HEK293 (cell line): Measurements from ENCODE around the gene IMMP1L.
"Not testable (repeated sequence)": the region's sequence is repeated elsewhere in the genome, so short reads cannot be mapped to it uniquely, and the experiment has no call there.

ENCODE experiments used
- CTCF ChIA-PET: fragments of 350-600 bp; formaldehyde crosslinking; extraction: SDS; loops from one replicate; lab custom pipeline; 2021; ENCODE audit warnings: antibody characterized with exemption; lab: Yijun Ruan, JAX
- POLR2A ChIA-PET: fragments of 300-600 bp; formaldehyde crosslinking; extraction: SDS; loops from one replicate; lab custom pipeline; 2020; ENCODE audit warnings: antibody characterized with exemption, inconsistent platforms; lab: Yijun Ruan, JAX
- H3K27ac ChIP-seq: fragments of 200-500 bp; sonication (Bioruptor generic); 2 replicates; pipeline ENCODE4 v1.5.1; 2014; ENCODE audit warnings: low read depth, low read length, control low read depth, inconsistent platforms; ENCODE audit errors: extremely low read depth
- H3K36me3 ChIP-seq, 2 experiments: fragments of 200-500 bp in 1 of 2; sonication (Bioruptor generic) in 1 of 2; 1 replicate in 1 of 2; 2 replicates in 1 of 2; pipeline ENCODE4 v1.5.1; 2014 to 2017; ENCODE audit warnings: inconsistent platforms in 2 of 2, low read length in 2 of 2; ENCODE audit not compliant: control insufficient read depth in 2 of 2, insufficient read depth in 1 of 2
- H3K4me1 ChIP-seq: fragments of 200-500 bp; sonication (Bioruptor generic); 2 replicates; pipeline ENCODE4 v1.5.1; 2014; ENCODE audit warnings: mild to moderate bottlenecking, low read length, inconsistent platforms; ENCODE audit not compliant: control insufficient read depth, insufficient read depth
- H3K4me3 ChIP-seq: 2 replicates; pipeline ENCODE4 v1.5.1; 2011; ENCODE audit warnings: low read depth, mild to moderate bottlenecking, control low read depth, low read length, moderate library complexity
- H3K9me3 ChIP-seq: fragments of 200-500 bp; sonication (Bioruptor generic); 2 replicates; pipeline ENCODE4 v1.5.1; 2014; ENCODE audit warnings: low read depth, low read length, inconsistent platforms; ENCODE audit not compliant: control insufficient read depth, insufficient read depth
- GFI1B ChIP-seq: fragments of 450-650 bp; formaldehyde crosslinking; IDR thresholded peaks from 2 replicates; pipeline ENCODE4 v1.5.1; 2016; ENCODE audit warnings: missing biosample characterization, missing genetic modification characterization
- IKZF3 ChIP-seq: fragments of 450-650 bp; IDR thresholded peaks from 2 replicates; pipeline ENCODE4 v1.5.0; 2018; ENCODE audit warnings: missing biosample characterization, mild to moderate bottlenecking, missing genetic modification characterization, moderate library complexity
- SCRT1 ChIP-seq: fragments of 450-650 bp; formaldehyde crosslinking; IDR thresholded peaks from 2 replicates; pipeline ENCODE4 v1.5.1; 2016; ENCODE audit warnings: missing biosample characterization, missing genetic modification characterization, borderline replicate concordance
- SP3 ChIP-seq: fragments of 450-650 bp; formaldehyde crosslinking; IDR thresholded peaks from 2 replicates; pipeline ENCODE4 v1.5.1; 2016; ENCODE audit warnings: missing biosample characterization, missing genetic modification characterization
- SP7 ChIP-seq: fragments of 450-650 bp; formaldehyde crosslinking; IDR thresholded peaks from 2 replicates; pipeline ENCODE4 v1.5.1; 2016; ENCODE audit warnings: missing biosample characterization, missing genetic modification characterization
- ZNF10 ChIP-seq: fragments of 450-650 bp; formaldehyde crosslinking; IDR thresholded peaks from 2 replicates; pipeline ENCODE4 v1.5.1; 2017; ENCODE audit warnings: missing biosample characterization, missing genetic modification characterization
- ZNF132 ChIP-seq: fragments of 450-650 bp; formaldehyde crosslinking; IDR thresholded peaks from 2 replicates; pipeline ENCODE4 v1.5.1; 2017; ENCODE audit warnings: missing biosample characterization, missing genetic modification characterization, borderline replicate concordance
- ZNF133 ChIP-seq: fragments of 450-650 bp; formaldehyde crosslinking; IDR thresholded peaks from 2 replicates; pipeline ENCODE4 v1.5.1; 2016; ENCODE audit warnings: missing biosample characterization, missing genetic modification characterization
- ZNF140 ChIP-seq: fragments of 450-650 bp; formaldehyde crosslinking; IDR thresholded peaks from 2 replicates; pipeline ENCODE4 v1.5.1; 2016; ENCODE audit warnings: missing biosample characterization, missing genetic modification characterization
- ZNF155 ChIP-seq: fragments of 450-650 bp; formaldehyde crosslinking; IDR thresholded peaks from 2 replicates; pipeline ENCODE4 v1.5.1; 2016; ENCODE audit warnings: missing biosample characterization, missing genetic modification characterization
- ZNF174 ChIP-seq: fragments of 450-650 bp; formaldehyde crosslinking; IDR thresholded peaks from 2 replicates; pipeline ENCODE4 v1.5.0; 2017; ENCODE audit warnings: missing biosample characterization, mild to moderate bottlenecking, missing genetic modification characterization
- ZNF23 ChIP-seq: fragments of 450-650 bp; formaldehyde crosslinking; IDR thresholded peaks from 2 replicates; pipeline ENCODE4 v1.5.1; 2016; ENCODE audit warnings: missing biosample characterization, missing genetic modification characterization, borderline replicate concordance
- ZNF341 ChIP-seq: fragments of 450-650 bp; formaldehyde crosslinking; IDR thresholded peaks from 2 replicates; pipeline ENCODE4; 2016; ENCODE audit warnings: low read depth, missing biosample characterization, missing genetic modification characterization
- ZNF398 ChIP-seq: fragments of 450-650 bp; formaldehyde crosslinking; IDR thresholded peaks from 2 replicates; pipeline ENCODE4 v1.5.1; 2017; ENCODE audit warnings: missing biosample characterization, missing genetic modification characterization
- ZNF426 ChIP-seq: fragments of 450-650 bp; formaldehyde crosslinking; IDR thresholded peaks from 2 replicates; pipeline ENCODE4 v1.5.1; 2017; ENCODE audit warnings: missing biosample characterization, missing genetic modification characterization, mild to moderate bottlenecking, inconsistent platforms, moderate library complexity
- ZNF558 ChIP-seq: fragments of 450-650 bp; formaldehyde crosslinking; IDR thresholded peaks from 2 replicates; pipeline ENCODE4 v1.5.1; 2016; ENCODE audit warnings: missing biosample characterization, missing genetic modification characterization
- ZNF654 ChIP-seq: fragments of 450-650 bp; formaldehyde crosslinking; IDR thresholded peaks from 2 replicates; pipeline ENCODE4 v1.5.1; 2016; ENCODE audit warnings: low read depth, missing biosample characterization, missing genetic modification characterization
- ZNF660 ChIP-seq: fragments of 450-650 bp; IDR thresholded peaks from 2 replicates; pipeline ENCODE4 v1.5.1; 2018; ENCODE audit warnings: missing biosample characterization, mild to moderate bottlenecking, missing genetic modification characterization
- ZNF704 ChIP-seq: fragments of 450-650 bp; formaldehyde crosslinking; IDR thresholded peaks from 2 replicates; pipeline ENCODE4 v1.5.1; 2016; ENCODE audit warnings: missing biosample characterization, missing genetic modification characterization
- ZNF777 ChIP-seq: fragments of 450-650 bp; formaldehyde crosslinking; IDR thresholded peaks from 2 replicates; pipeline ENCODE4 v1.5.1; 2017; ENCODE audit warnings: missing biosample characterization, missing genetic modification characterization, borderline replicate concordance
- TF ChIP-seq, protein P1 (sequence below): fragments of 450-650 bp; formaldehyde crosslinking; IDR thresholded peaks from 2 replicates; pipeline ENCODE4 v1.5.1; 2016; ENCODE audit warnings: missing biosample characterization, missing genetic modification characterization, borderline replicate concordance
- TF ChIP-seq, protein P2 (sequence below): fragments of 450-650 bp; formaldehyde crosslinking; IDR thresholded peaks from 2 replicates; pipeline ENCODE4 v1.5.1; 2016; ENCODE audit warnings: missing biosample characterization, missing genetic modification characterization, borderline replicate concordance
- TF ChIP-seq, protein P3 (sequence below): fragments of 450-650 bp; formaldehyde crosslinking; IDR thresholded peaks from 2 replicates; pipeline ENCODE4 v1.5.1; 2016; ENCODE audit warnings: missing biosample characterization, missing genetic modification characterization, low read depth

The IMMP1L gene

GRCh38 chr11:31499576-31500178, 9.7 kb downstream of the IMMP1L start (continued):
- TF ChIP-seq, protein P1, sequence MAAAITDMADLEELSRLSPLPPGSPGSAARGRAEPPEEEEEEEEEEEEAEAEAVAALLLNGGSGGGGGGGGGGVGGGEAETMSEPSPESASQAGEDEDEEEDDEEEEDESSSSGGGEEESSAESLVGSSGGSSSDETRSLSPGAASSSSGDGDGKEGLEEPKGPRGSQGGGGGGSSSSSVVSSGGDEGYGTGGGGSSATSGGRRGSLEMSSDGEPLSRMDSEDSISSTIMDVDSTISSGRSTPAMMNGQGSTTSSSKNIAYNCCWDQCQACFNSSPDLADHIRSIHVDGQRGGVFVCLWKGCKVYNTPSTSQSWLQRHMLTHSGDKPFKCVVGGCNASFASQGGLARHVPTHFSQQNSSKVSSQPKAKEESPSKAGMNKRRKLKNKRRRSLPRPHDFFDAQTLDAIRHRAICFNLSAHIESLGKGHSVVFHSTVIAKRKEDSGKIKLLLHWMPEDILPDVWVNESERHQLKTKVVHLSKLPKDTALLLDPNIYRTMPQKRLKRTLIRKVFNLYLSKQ (tag by site-specific recombination): no peak
- TF ChIP-seq ZNF140 (tag by site-specific recombination) (peak; percentile 64; the same call in 1 of the 2 replicates), ZNF558 (peak; percentile 80), ZNF426 (tag by site-specific recombination) (peak; percentile 89), ZNF654 (tag by site-specific recombination) (peak; percentile 39; the same call in 1 of the 2 replicates), SP3 (peak; percentile 15; the same call in 1 of the 2 replicates), ZNF132 (tag by site-specific recombination) (no peak), ZNF23 (tag by site-specific recombination) (no peak), GFI1B (tag by site-specific recombination) (0 out of 2 replicates have a peak, but pooled peaks have one; percentile 38), ZNF777 (tag by site-specific recombination) (no peak)
- TF ChIP-seq, protein P2, sequence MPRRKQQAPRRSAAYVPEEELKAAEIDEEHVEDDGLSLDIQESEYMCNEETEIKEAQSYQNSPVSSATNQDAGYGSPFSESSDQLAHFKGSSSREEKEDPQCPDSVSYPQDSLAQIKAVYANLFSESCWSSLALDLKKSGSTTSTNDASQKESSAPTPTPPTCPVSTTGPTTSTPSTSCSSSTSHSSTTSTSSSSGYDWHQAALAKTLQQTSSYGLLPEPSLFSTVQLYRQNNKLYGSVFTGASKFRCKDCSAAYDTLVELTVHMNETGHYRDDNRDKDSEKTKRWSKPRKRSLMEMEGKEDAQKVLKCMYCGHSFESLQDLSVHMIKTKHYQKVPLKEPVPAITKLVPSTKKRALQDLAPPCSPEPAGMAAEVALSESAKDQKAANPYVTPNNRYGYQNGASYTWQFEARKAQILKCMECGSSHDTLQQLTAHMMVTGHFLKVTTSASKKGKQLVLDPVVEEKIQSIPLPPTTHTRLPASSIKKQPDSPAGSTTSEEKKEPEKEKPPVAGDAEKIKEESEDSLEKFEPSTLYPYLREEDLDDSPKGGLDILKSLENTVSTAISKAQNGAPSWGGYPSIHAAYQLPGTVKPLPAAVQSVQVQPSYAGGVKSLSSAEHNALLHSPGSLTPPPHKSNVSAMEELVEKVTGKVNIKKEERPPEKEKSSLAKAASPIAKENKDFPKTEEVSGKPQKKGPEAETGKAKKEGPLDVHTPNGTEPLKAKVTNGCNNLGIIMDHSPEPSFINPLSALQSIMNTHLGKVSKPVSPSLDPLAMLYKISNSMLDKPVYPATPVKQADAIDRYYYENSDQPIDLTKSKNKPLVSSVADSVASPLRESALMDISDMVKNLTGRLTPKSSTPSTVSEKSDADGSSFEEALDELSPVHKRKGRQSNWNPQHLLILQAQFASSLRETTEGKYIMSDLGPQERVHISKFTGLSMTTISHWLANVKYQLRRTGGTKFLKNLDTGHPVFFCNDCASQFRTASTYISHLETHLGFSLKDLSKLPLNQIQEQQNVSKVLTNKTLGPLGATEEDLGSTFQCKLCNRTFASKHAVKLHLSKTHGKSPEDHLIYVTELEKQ (tag by site-specific recombination): no peak

- 0 out of 2 replicates have a peak, but pooled peaks have one; percentile 5 for TF ChIP-seq ZNF133 (tag by site-specific recombination)
- TF ChIP-seq, all 188 proteins: peak for 1; not testable (repeated sequence) for 187
- POLR2A ChIA-PET, H3K4me1 ChIP-seq, CTCF ChIA-PET, H3K9me3 ChIP-seq, H3K4me3 ChIP-seq, H3K27ac ChIP-seq: not testable (repeated sequence)
- H3K36me3 ChIP-seq: peaks cover 0 to 10% of the 10 kb centered on the region in 2 experiments; a peak in 2 of 3 replicates
These were observed 15.7 kb downstream of the IMMP1L start for GRCh38 chr11:31493762-31494161.

DNA sequence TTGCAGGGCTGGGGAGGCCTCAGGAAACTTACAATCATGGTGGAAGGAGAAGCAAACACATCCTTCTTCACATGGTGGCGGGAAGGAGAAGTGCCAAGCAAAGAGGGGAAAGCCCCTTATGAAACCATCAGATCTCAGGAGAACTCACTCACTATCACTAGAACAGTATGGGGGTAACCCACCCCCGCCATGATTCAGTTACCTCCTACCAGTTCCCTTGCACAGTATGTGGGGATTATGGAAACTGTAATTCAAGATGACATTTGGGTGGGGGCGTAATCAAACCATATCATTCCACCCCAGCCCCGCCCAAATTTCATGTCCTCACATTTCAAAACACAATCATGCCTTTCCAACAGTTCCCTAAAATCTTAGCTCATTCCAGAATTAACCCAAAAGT, 16.2 kb downstream of the IMMP1L start:
- Histone ChIP-seq H3K27ac (no peak overlapping the region), H3K4me1 (no peaks in the 10 kb centered on the region), H3K9me3 (no peaks in the 10 kb centered on the region), H3K36me3 (peaks cover 0 to 10% of the 10 kb centered on the region in 2 experiments; a peak in 2 of 3 replicates), H3K4me3 (no peak overlapping the region)
- POLR2A ChIA-PET: no interaction called here
- CTCF ChIA-PET: interaction anchor here (0.5 kb wide), 1 partner anchor 96 kb away, joined by 4 read pairs; no protein-coding TSS in a partner anchor
- TF ChIP-seq ZNF660 (tag by site-specific recombination) (no peak), ZNF704 (tag by site-specific recombination) (no peak), ZNF155 (tag by site-specific recombination) (no peak), SP7 (tag by site-specific recombination) (no peak), IKZF3 (tag by site-specific recombination) (no peak), ZNF10 (tag by site-specific recombination) (no peak), ZNF398 (tag by site-specific recombination) (no peak), SCRT1 (tag by site-specific recombination) (no peak), ZNF341 (tag by site-specific recombination) (no peak), ZNF174 (tag by site-specific recombination) (no peak)
- TF ChIP-seq, protein P3, sequence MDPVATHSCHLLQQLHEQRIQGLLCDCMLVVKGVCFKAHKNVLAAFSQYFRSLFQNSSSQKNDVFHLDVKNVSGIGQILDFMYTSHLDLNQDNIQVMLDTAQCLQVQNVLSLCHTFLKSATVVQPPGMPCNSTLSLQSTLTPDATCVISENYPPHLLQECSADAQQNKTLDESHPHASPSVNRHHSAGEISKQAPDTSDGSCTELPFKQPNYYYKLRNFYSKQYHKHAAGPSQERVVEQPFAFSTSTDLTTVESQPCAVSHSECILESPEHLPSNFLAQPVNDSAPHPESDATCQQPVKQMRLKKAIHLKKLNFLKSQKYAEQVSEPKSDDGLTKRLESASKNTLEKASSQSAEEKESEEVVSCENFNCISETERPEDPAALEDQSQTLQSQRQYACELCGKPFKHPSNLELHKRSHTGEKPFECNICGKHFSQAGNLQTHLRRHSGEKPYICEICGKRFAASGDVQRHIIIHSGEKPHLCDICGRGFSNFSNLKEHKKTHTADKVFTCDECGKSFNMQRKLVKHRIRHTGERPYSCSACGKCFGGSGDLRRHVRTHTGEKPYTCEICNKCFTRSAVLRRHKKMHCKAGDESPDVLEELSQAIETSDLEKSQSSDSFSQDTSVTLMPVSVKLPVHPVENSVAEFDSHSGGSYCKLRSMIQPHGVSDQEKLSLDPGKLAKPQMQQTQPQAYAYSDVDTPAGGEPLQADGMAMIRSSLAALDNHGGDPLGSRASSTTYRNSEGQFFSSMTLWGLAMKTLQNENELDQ (tag by site-specific recombination): no peak
